ENCODE measurements around the gene PTOV1.
A peak's percentile ranks its signal among the peaks of the same experiment; 100 is the strongest.

PTOV1 gene

DNA sequence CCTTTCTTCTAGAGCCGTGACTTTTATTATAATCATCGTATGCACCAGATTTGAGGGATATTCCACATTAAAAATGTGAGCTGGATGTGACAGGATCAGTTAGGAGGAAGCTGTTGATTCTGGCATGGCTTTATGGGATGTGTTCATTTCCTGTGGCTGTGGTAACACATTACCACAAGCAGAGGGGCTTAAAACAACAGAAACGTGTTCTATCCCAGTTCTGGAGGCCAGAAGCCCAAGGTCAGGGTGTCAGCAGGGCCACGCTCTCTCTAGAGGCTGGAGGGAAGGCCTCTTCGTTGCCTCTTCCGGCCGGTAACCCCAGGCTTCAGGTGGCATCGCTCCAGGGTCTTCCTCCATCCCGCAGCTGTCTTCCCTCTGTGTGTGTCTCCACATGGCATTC, 18.4 kb upstream of the PTOV1 start:
- ATAC-seq (no peak), DNase-seq (no peak)
- no peaks in the 10 kb centered on the region for H3K27me3 Mint-ChIP-seq
- peak overlapping the region; percentile 11 to 67 for H3K27ac Mint-ChIP-seq
- no peak overlapping the region for H3K4me3 Mint-ChIP-seq
- no peaks in the 10 kb centered on the region for H3K9me3 Mint-ChIP-seq
- H3K4me1 Mint-ChIP-seq = peaks cover 8% of the 10 kb centered on the region

DNA sequence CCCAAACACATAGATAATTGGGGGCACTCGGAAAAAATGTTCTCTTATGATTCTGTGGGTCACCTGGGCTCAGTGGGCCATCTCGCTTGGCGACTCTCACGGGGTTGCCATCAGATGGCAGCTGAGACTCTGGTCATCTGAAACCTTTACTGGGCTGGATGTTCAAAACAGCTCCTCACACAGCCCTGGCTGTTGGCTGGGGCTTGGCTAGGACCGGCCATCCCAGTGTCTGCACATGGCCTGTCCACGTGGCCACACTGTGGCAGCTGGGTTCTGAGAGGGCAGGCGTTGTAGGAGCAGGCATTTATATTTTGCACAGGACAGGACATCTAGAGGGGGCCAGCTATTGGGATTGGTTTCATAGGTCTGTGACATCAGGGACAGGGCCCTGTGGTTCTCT, 17.4 kb upstream of the PTOV1 start:
- H3K9me3 Mint-ChIP-seq = no peaks in the 10 kb centered on the region
- peaks cover 8% of the 10 kb centered on the region for H3K4me1 Mint-ChIP-seq
- no peaks in the 10 kb centered on the region for H3K27me3 Mint-ChIP-seq
- DNase-seq (no peak), ATAC-seq (no peak)
- no peak overlapping the region for H3K27ac Mint-ChIP-seq
- no peak overlapping the region for H3K4me3 Mint-ChIP-seq

DNA sequence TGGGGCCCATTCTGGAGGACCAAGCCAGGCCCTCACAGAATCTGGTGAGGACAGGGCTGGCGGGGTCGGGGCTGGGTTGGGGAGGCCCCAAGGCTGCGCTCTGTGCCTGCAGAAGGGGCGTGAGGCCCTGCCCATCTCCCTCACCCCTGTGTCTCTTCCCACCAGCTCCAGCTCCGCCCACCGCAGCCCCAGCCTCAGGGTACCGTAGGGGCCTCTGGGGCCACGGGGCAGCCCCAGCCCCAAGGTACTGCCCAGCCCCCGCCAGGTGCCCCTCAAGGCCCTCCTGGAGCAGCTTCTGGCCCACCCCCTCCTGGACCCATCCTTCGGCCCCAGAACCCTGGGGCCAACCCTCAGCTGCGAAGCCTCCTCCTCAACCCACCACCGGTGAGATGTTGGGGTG, 15.4 kb upstream of the PTOV1 start:
- no peak overlapping the region for H3K27ac Mint-ChIP-seq
- H3K27me3 Mint-ChIP-seq = no peaks in the 10 kb centered on the region
- H3K4me1 Mint-ChIP-seq = peaks cover 8% of the 10 kb centered on the region
- no peaks in the 10 kb centered on the region for H3K9me3 Mint-ChIP-seq
- peak; percentile 43 for ATAC-seq
- no peak for DNase-seq
- H3K4me3 Mint-ChIP-seq = peak overlapping the region in 1 of 2 donors; percentile 31

DNA sequence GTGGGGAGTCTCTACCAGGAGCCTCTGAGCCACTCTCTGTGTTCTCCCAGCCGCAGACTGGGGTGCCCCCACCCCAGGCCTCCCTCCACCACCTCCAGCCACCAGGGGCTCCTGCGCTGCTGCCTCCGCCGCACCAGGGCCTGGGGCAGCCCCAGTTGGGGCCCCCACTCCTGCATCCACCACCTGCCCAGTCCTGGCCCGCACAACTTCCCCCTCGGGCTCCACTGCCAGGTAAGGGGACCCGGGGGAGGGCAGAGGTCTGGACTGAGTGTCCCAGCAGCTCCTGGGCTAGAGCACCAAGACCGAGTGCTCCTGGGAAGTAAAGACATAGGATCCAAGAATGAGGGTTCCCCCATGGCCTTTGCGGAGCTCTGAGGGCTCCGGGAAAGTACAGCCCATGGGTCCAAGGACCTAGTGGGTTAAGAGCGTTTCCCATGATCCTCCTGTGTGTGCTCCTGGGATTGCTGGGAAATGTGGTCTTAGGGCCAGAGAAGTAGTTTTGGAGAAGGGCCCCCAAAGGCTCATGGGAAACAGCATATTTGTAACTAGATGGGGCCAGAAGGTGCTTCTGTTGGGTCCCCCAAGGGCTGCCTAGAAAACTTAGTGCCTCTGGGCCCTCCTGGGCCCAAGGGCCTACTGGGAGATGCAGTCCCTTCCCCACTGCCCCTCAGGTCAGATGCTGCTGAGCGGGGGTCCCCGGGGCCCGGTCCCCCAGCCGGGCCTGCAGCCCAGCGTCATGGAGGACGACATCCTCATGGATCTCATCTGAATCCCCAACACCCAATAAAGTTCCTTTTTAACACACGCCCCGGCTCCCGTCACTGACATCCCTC, 14.6 kb upstream of the PTOV1 start:
- no peak for ATAC-seq
- Mint-ChIP-seq H3K4me3 (no peak overlapping the region), H3K27ac (no peak overlapping the region), H3K4me1 (peaks cover 8% of the 10 kb centered on the region), H3K9me3 (no peaks in the 10 kb centered on the region), H3K27me3 (no peaks in the 10 kb centered on the region)
- no peak for DNase-seq

DNA sequence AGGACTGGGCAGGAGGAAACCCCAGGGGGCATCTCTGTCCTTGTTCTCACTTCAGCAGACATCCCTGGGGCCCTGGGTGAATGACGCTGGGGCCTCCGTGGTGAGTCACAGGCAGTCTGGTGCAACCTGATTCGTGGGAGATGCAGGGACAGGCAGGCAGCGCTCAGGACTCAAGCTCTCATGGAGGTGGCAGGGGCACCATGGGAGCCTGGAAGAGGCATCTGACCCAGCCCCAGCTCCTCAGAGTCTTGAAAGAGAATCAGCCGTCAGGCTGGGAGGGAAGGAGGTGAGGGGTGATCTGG, 14.0 kb upstream of the PTOV1 start:
- Mint-ChIP-seq H3K9me3 (no peaks in the 10 kb centered on the region), H3K27ac (peak overlapping the region in 1 of 2 donors; percentile 85), H3K4me1 (peaks cover 8% of the 10 kb centered on the region), H3K27me3 (no peaks in the 10 kb centered on the region), H3K4me3 (no peak overlapping the region)
- ATAC-seq = no peak
- no peak for DNase-seq

DNA sequence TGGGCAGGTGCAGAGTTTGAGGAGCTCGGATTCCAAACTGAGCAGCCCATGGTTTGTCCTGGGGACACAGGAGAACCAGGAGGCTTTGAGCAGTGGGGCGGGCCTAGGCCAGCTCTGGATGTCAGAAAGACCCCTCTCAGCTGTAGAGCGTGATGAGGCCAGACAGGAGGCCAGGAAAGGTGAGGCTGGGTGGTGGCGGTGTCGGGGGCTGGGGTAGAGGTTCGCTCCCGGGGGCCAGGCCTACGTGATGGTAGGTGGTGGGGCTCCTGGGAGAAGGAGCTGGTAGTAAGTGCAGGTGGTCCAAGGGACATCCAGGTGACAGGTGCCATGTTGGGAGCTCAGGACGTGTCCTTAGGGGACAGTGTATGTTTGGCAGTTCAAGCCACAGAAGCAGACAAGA, 13.5 kb upstream of the PTOV1 start:
- peak overlapping the region in 1 of 2 donors; percentile 29 for H3K27ac Mint-ChIP-seq
- ATAC-seq (no peak), DNase-seq (no peak)
- no peaks in the 10 kb centered on the region for H3K9me3 Mint-ChIP-seq
- peaks cover 5% of the 10 kb centered on the region for H3K4me1 Mint-ChIP-seq
- no peaks in the 10 kb centered on the region for H3K27me3 Mint-ChIP-seq
- no peak overlapping the region for H3K4me3 Mint-ChIP-seq

DNA sequence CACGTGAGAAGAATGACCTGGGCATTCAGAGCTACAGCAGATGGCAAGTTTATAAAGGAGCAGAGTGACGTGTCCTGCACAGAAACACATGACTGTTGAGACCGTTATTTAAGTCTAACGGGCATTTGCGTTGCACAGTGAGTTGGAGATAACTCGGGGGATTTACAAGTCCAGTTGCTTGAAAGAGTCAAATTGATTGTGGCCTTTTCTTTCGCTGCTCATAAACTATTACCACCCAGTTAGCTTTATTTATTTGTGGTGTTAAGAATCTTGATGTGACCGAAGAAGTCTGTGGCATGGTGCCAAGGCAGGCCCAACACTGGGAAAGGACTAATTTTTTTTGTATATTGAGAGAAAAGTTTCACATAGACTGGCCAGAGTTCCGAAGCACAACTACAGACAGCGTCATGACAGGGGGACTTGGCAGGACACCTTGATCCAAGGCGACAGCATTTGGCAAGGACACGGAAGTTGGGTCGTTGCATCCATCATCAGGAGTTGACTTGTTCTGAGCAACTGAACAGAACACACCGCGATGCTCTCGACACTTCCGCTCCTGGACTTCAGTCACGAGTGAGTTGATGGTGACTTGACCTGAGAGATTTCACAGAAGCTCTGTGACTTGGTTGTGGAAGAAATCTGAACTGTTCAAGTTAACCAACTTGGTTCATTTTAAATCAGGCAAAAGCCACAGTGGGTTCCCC, 11.9 kb upstream of the PTOV1 start:
- no peak overlapping the region for H3K4me3 Mint-ChIP-seq
- no peaks in the 10 kb centered on the region for H3K27me3 Mint-ChIP-seq
- DNase-seq (no peak), ATAC-seq (no peak)
- no peaks in the 10 kb centered on the region for H3K4me1 Mint-ChIP-seq
- H3K9me3 Mint-ChIP-seq = no peaks in the 10 kb centered on the region
- peak overlapping the region in 1 of 2 donors; percentile 3 for H3K27ac Mint-ChIP-seq

DNA sequence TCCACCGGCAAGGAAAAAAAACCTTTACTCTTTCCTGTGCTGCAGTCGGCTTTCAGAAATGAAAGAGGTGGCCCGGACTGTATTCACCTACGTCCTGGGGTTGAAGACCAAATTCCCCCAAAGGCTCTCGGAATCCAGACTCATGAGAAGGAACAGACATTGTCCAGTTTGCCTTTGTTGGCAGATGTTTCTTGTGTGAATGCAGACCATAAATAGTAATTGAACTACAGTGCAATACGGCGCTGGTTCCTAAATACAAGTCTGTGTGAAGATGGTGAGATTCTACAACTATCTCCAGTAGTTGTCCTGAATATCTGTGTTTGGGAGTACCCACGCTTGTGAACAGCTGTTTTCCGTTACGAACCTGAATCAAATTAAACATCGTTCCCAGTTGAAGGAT, 11.2 kb upstream of the PTOV1 start:
- H3K27ac Mint-ChIP-seq = no peak overlapping the region
- no peaks in the 10 kb centered on the region for H3K4me1 Mint-ChIP-seq
- DNase-seq (no peak), ATAC-seq (no peak)
- no peaks in the 10 kb centered on the region for H3K9me3 Mint-ChIP-seq
- H3K27me3 Mint-ChIP-seq = no peaks in the 10 kb centered on the region
- no peak overlapping the region for H3K4me3 Mint-ChIP-seq

DNA sequence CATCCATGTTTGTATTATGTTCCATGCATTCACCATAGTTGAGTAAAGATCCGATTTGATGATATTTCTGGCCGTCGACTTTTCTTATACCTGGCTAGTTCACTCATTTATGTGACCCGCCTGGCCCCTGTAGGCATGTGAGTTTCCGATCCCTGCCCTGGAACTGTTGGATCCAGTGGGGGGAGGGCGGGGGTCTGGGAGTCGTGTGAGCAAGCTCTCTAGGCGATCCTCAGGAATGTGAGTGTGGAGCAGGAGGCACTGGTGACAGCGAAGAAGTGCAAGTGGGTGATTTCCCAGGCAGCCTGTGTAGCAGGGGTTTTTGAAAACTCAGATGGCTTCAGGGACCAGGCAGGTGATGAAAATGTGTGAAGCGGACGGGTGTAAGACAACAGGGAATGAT, 10.6 kb upstream of the PTOV1 start:
- ATAC-seq (no peak), DNase-seq (no peak)
- Mint-ChIP-seq H3K4me1 (no peaks in the 10 kb centered on the region), H3K27me3 (no peaks in the 10 kb centered on the region), H3K4me3 (no peak overlapping the region), H3K27ac (peak overlapping the region in 1 of 2 donors; percentile 93), H3K9me3 (no peaks in the 10 kb centered on the region)

DNA sequence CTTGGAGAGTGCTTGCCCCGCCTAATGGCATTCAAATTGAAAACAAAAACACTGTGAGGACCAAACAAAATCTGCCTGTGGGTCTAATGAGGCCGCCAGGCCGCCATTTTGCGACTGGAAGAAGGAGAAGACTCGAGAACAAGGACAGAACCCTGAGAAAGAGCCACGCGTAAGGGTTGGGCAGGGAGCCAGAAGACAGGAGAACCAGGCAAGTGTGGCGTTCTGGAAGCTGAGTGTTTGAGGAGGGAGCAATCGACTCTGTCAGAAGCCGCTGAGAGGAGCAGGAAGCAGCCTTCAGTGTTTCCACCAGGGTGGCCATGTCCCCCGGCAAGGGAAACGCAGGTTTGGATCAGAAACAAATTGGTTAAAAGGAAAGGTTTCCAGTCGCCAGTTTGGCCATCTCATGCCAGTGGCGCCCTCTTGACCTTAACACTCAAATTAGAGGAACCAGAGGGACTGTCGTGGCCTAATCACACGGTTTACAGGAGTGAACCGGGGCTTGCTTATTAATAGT, 10.2 kb upstream of the PTOV1 start:
- ATAC-seq (no peak), DNase-seq (no peak)
- Mint-ChIP-seq H3K4me1 (no peaks in the 10 kb centered on the region), H3K4me3 (no peak overlapping the region), H3K9me3 (no peaks in the 10 kb centered on the region), H3K27ac (peak overlapping the region in 1 of 2 donors; percentile 93), H3K27me3 (no peaks in the 10 kb centered on the region)

DNA sequence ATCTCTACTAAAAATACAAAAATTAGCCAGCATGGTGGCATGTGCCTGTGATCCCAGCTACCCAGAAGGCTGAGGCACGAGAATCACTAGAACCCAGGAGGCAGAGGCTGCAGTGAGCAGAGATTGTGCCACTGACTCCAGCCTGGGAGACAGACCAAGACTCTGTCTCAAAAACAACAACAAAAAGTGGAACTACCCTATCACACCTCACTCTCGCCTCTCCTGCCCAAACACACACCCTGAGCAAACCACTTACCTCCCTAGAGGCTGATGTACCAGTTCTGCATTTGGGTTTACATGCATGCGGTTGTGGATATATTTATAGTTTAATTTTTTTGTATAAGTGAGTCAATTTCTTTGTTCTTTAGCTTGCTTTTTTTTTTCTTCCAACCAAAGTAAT, 7.7 kb upstream of the PTOV1 start:
- Mint-ChIP-seq H3K27ac (no peak overlapping the region), H3K4me1 (peaks cover 5% of the 10 kb centered on the region)
- no peak for ATAC-seq

DNA sequence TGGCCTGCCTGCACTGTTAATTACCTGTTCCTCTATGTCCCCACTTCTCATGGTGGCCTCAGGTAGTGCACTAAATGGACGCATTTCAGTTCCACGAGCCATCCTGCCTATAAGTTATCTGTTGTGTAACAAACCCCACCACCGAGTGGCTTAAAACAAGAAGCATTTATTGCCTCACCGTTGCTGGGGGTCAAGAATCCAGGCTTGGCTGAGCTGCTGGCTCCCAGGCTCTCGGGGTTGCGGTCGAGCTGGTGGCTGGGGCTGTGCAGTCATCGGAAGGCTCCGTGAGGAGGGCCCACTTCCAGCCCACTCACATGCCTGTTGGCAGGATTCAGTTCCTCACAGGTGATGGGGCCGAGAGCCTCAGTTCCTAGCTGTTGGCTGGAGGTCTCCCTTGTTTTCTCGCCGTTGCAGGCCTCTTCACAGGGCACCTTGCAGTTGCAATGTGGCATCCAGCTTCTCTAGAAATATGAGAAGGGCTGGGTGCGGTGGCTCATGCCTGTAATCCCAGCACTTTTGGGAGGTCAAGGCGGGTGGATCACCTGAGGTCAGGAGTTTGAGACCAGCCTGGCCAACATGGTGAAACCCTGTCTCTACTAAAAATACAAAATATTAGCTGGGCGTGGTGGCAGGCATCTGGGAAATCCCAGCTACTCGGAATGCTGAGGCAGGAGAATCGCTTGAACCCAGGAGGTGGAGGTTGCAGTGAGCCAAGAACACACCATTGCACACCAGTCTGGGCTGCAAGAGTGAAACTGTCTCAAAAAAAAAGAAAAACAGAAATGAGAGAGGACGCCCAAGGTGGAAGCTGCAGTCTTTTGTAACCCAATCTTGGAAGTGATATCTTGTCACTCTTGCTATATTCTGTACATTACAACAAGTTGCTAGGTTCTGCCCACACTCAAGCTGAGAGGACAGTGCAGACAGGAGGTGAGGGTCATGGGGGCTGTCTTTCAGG, 6.5 kb upstream of the PTOV1 start:
- peaks cover 7% of the 10 kb centered on the region in 2 donors for H3K9me3 Mint-ChIP-seq
- H3K27me3 Mint-ChIP-seq = no peaks in the 10 kb centered on the region
- H3K4me3 Mint-ChIP-seq = no peak overlapping the region
- ATAC-seq (no peak), DNase-seq (no peak)
- H3K27ac Mint-ChIP-seq = no peak overlapping the region
- peaks cover 16% of the 10 kb centered on the region for H3K4me1 Mint-ChIP-seq

More for the DNA sequence above, 7.7 kb upstream of the PTOV1 start:
- H3K4me3 Mint-ChIP-seq = no peak overlapping the region
- no peaks in the 10 kb centered on the region for H3K27me3 Mint-ChIP-seq
- no peak for DNase-seq
- H3K9me3 Mint-ChIP-seq = no peaks in the 10 kb centered on the region

DNA sequence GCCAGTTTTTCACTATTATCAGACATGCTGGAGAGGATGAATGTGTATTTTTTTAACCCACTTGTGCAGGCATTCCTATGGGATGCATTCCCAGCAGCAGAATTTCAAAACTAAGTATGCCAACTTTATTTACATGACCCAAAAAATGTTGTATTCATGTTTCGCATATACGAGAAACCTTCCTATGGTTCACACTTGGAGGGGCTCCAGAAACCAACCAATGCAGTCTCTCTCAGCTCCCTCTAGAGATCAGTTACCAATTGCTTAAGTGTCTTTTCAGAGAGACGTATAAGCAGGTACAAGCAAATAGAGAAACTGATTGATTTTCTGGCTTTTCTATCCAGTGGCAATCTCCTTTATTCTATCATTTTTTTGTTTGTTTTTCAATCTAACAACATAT, 5.5 kb upstream of the PTOV1 start:
- no peak for DNase-seq
- Mint-ChIP-seq H3K27ac (no peak overlapping the region), H3K27me3 (no peaks in the 10 kb centered on the region), H3K4me3 (no peak overlapping the region), H3K9me3 (peaks cover 13 to 15% of the 10 kb centered on the region in 2 donors), H3K4me1 (peaks cover 25% of the 10 kb centered on the region)
- no peak for ATAC-seq

DNA sequence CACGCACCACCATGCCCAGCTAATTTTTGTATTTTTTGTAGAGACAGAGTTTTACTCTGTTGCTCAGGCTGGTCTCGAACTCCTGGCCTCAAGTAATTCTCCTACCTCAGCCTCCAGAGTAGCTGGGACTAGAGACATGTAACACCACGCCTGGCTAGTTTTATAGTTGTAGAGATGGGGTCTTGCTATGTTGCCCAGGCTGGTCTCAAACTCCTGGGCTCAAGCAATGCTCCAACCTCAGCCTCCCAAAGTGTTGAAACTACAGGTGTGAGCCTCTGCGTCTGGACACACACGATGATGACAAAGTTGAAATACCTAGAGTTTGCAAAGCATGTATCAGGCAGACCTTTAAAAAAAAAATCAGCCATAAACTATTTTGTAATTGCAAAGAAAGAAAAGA, 4.6 kb upstream of the PTOV1 start:
- Mint-ChIP-seq H3K4me3 (no peak overlapping the region), H3K4me1 (peaks cover 25% of the 10 kb centered on the region), H3K27ac (no peak overlapping the region), H3K9me3 (peaks cover 13 to 15% of the 10 kb centered on the region in 2 donors), H3K27me3 (no peaks in the 10 kb centered on the region)
- DNase-seq (no peak), ATAC-seq (no peak)

Data from stimulated activated naive CD8-positive, alpha-beta T cell treated with anti-CD3 and anti-CD28 coated beads, Interleukin-15, amount 100 ng/mL, for 72 hours (primary cell).